Liver (tissue), 9 donors: Measurements from ENCODE around the gene DHX40. TPM values are rescaled to one million over a fixed set of nuclear protein-coding genes. Genes with fewer than 3 reads are reported as not detected.

Experiments
- DNase-seq: peaks from one replicate; pipeline ENCODE4 v3.0.0-alpha.2; 2017; ENCODE audit warnings: low spot score
- H3K27ac ChIP-seq, 2 donors: one replicate each; pipeline ENCODE4 v1.7.0; 2013; ENCODE audit warnings: inconsistent platforms in 2 of 2, low read length in 2 of 2, control low read depth in 1 of 2, low read depth in 1 of 2, mild to moderate bottlenecking in 1 of 2
- H3K27me3 ChIP-seq, 4 donors: one replicate each; pipeline versions ENCODE4 v1.6.1 to v1.7.0; 2013; ENCODE audit warnings: low read length in 3 of 4, inconsistent platforms in 1 of 4, mild to moderate bottlenecking in 1 of 4, moderate library complexity in 1 of 4; ENCODE audit not compliant: control insufficient read depth in 4 of 4, insufficient read depth in 4 of 4
- H3K36me3 ChIP-seq, 4 donors: one replicate each; pipeline versions ENCODE4 v1.6.1 to v1.7.0; 2013; ENCODE audit warnings: low read length in 3 of 4, mild to moderate bottlenecking in 3 of 4, low read depth in 1 of 4, moderate library complexity in 1 of 4; ENCODE audit not compliant: control insufficient read depth in 4 of 4, insufficient read depth in 3 of 4
- H3K4me1 ChIP-seq, 4 donors: one replicate each; pipeline versions ENCODE4 v1.6.1 to v1.7.0; 2013; ENCODE audit warnings: low read length in 3 of 4, mild to moderate bottlenecking in 3 of 4, moderate library complexity in 1 of 4; ENCODE audit not compliant: control insufficient read depth in 4 of 4, insufficient read depth in 4 of 4
- H3K4me3 ChIP-seq, 3 donors: one replicate each; pipeline versions ENCODE4 v1.6.1 to v1.7.0; 2013; ENCODE audit warnings: low read length in 3 of 3, control low read depth in 1 of 3, low read depth in 1 of 3, mild to moderate bottlenecking in 1 of 3
- H3K9ac ChIP-seq, 2 donors: one replicate each; pipeline ENCODE4 v1.7.0; 2013; ENCODE audit warnings: low read length in 2 of 2, mild to moderate bottlenecking in 2 of 2, moderate library complexity in 2 of 2, control low read depth in 1 of 2, low read depth in 1 of 2
- H3K9me3 ChIP-seq, 4 donors: one replicate each; pipeline versions ENCODE4 v1.6.1 to v1.7.0; 2013; ENCODE audit warnings: low read length in 3 of 4; ENCODE audit not compliant: control insufficient read depth in 4 of 4
- ATF3 ChIP-seq: IDR thresholded peaks from 2 replicates; pipeline ENCODE4 v1.6.1; 2016; ENCODE audit warnings: antibody characterized with exemption
- EGR1 ChIP-seq, 2 donors: IDR thresholded peaks; 2 replicates each; pipeline ENCODE4 v1.6.1; 2016 to 2018; ENCODE audit warnings: antibody characterized with exemption in 2 of 2, low read depth in 2 of 2
- FOXA1 ChIP-seq: IDR thresholded peaks from 2 replicates; pipeline ENCODE4 v1.6.1; 2016; ENCODE audit warnings: antibody characterized with exemption
- FOXA2 ChIP-seq: IDR thresholded peaks from 2 replicates; pipeline ENCODE4 v1.6.1; 2016; ENCODE audit warnings: antibody characterized with exemption
- GABPA ChIP-seq, 2 donors: IDR thresholded peaks in 1 of 2; conservative IDR thresholded peaks in 1 of 2; 2 replicates each; pipeline ENCODE4 v1.6.1; 2016; ENCODE audit warnings: antibody characterized with exemption in 2 of 2, mild to moderate bottlenecking in 1 of 2, moderate library complexity in 1 of 2
- HNF4A ChIP-seq, 2 donors: conservative IDR thresholded peaks; 2 replicates each; pipeline ENCODE4 v1.6.1; 2016; ENCODE audit warnings: antibody characterized with exemption in 2 of 2, mild to moderate bottlenecking in 2 of 2
- HNF4G ChIP-seq: IDR thresholded peaks from 2 replicates; pipeline ENCODE4 v1.6.1; 2016; ENCODE audit warnings: antibody characterized with exemption
- JUND ChIP-seq, 2 donors: IDR thresholded peaks; 2 replicates each; pipeline ENCODE4 v1.6.1; 2016; ENCODE audit warnings: antibody characterized with exemption in 2 of 2
- MAX ChIP-seq: IDR thresholded peaks from 2 replicates; pipeline ENCODE4 v1.6.1; 2016; ENCODE audit warnings: antibody characterized with exemption
- NR2F2 ChIP-seq: IDR thresholded peaks from 2 replicates; pipeline ENCODE4 v1.6.1; 2016; ENCODE audit warnings: antibody characterized with exemption
- RAD21 ChIP-seq, 2 donors: IDR thresholded peaks; 2 replicates each; pipeline ENCODE4 v1.6.1; 2016; ENCODE audit warnings: antibody characterized with exemption in 2 of 2, mild to moderate bottlenecking in 2 of 2
- REST ChIP-seq: IDR thresholded peaks from 2 replicates; pipeline ENCODE4 v1.6.1; 2016; ENCODE audit warnings: antibody characterized with exemption, mild to moderate bottlenecking
- RXRA ChIP-seq, 2 donors: IDR thresholded peaks; 2 replicates each; pipeline ENCODE4 v1.6.1; 2017 to 2018; ENCODE audit warnings: antibody characterized with exemption in 2 of 2, mild to moderate bottlenecking in 1 of 2
- SP1 ChIP-seq: IDR thresholded peaks from 2 replicates; pipeline ENCODE4 v1.6.1; 2018; ENCODE audit warnings: antibody characterized with exemption, mild to moderate bottlenecking
- TAF1 ChIP-seq: conservative IDR thresholded peaks from 2 replicates; pipeline ENCODE4 v1.6.1; 2016; ENCODE audit warnings: antibody characterized with exemption, mild to moderate bottlenecking
- YY1 ChIP-seq: IDR thresholded peaks from 2 replicates; pipeline ENCODE4 v1.6.1; 2016; ENCODE audit warnings: antibody characterized with exemption, mild to moderate bottlenecking
- WGBS: extraction: QIAGEN DNeasy Blood & Tissue Kit; methylation state at CpG from one replicate; pipeline ENCODE4 v1.1.7; 2013; 5-methylcytosine and 5-hydroxymethylcytosine counted together
- polyA plus RNA-seq, 2 donors: library from polyadenylated mRNA; stranded (reverse) in 1 of 2; unstranded in 1 of 2; fragments of 200-250 nt in 1 of 2; fragments of >200 nt in 1 of 2; fragmentation: Nextera tagmentation in 1 of 2; extraction: Ambion mirVana in 1 of 2; gene quantifications; one replicate each; pipeline versions ENCODE4 v1.2.1 to v1.2.3, GENCODE V29; 2013 to 2015
- total RNA-seq, 2 donors: library from RNA; depleted of rRNA; stranded (reverse); fragments of >200 nt; gene quantifications; one replicate each; pipeline ENCODE4 v1.2.3, GENCODE V29; 2014
- TF ChIP-seq, protein P1 (sequence below): IDR thresholded peaks from 2 replicates; pipeline ENCODE4 v1.6.1; 2016; ENCODE audit warnings: antibody characterized with exemption
- donor health status: healthy.
- donor health status: healthy.
- donor health status: healthy.
- donor health status: healthy.
- donor health status: healthy.

The DHX40 gene
- total and polyA plus RNA-seq, 4 donors = 3.8 to 20.7 (median 11.2) TPM

GRCh38 chr17:59538195-59538909, 27.1 kb upstream of the DHX40 start:
- TF ChIP-seq HNF4A (conservative IDR thresholded peaks at IDR 0.05) (no peak), JUND (IDR thresholded peaks at IDR 0.05) (no peak)
- Histone ChIP-seq H3K27ac (no peak overlapping the region), H3K27me3 (no peaks in the 10 kb centered on the region), H3K4me3 (no peak overlapping the region), H3K9me3 (no peaks in the 10 kb centered on the region), H3K9ac (no peak overlapping the region), H3K36me3 (no peaks in the 10 kb centered on the region), H3K4me1 (no peaks in the 10 kb centered on the region)
- no peak for DNase-seq

GRCh38 chr17:59542960-59543635, 22.3 kb upstream of the DHX40 start:
- Histone ChIP-seq H3K4me1 (no peaks in the 10 kb centered on the region), H3K9me3 (no peaks in the 10 kb centered on the region), H3K4me3 (no peak overlapping the region), H3K9ac (no peak overlapping the region), H3K27me3 (no peaks in the 10 kb centered on the region), H3K36me3 (no peaks in the 10 kb centered on the region), H3K27ac (no peak overlapping the region)
- no peak for TF ChIP-seq REST
- no peak for TF ChIP-seq NR2F2
- TF ChIP-seq EGR1 (IDR thresholded peaks at IDR 0.05; ENCODE audit: low read depth in 2 of 2) = no peak
- no peak for TF ChIP-seq HNF4A (conservative IDR thresholded peaks at IDR 0.05)
- no peak for TF ChIP-seq RXRA (IDR thresholded peaks at IDR 0.05)
- no peak for TF ChIP-seq RAD21 (IDR thresholded peaks at IDR 0.05)
- TF ChIP-seq HNF4G = no peak
- DNase-seq = no peak
- WGBS = 83% methylated on average over 8 of the region's 8 CpGs

DNA sequence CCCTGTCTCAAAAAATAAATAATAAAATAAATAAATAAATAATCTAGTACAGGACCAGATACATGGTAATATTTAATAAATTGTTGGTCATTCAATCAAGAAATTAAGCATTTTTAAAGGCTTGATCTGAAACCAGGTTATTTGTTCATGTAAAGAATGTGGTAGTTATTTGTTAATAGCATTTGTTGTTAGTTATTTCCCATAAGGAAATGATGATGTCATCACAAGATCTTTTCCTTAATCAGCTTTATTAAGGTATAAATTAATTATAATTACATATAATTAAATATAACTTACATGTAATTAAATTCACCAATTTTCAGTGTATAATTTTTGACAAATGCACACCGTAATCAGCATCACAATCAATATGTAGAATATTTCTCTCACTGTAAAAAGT, 19.5 kb upstream of the DHX40 start:
- WGBS = 99% methylated on average over 1 of the region's 1 CpG
- no peak for TF ChIP-seq REST
- TF ChIP-seq FOXA1 = no peak
- TF ChIP-seq NR2F2 = no peak
- no peak for TF ChIP-seq HNF4A (conservative IDR thresholded peaks at IDR 0.05)
- no peak for TF ChIP-seq FOXA2
- TF ChIP-seq, protein P1, sequence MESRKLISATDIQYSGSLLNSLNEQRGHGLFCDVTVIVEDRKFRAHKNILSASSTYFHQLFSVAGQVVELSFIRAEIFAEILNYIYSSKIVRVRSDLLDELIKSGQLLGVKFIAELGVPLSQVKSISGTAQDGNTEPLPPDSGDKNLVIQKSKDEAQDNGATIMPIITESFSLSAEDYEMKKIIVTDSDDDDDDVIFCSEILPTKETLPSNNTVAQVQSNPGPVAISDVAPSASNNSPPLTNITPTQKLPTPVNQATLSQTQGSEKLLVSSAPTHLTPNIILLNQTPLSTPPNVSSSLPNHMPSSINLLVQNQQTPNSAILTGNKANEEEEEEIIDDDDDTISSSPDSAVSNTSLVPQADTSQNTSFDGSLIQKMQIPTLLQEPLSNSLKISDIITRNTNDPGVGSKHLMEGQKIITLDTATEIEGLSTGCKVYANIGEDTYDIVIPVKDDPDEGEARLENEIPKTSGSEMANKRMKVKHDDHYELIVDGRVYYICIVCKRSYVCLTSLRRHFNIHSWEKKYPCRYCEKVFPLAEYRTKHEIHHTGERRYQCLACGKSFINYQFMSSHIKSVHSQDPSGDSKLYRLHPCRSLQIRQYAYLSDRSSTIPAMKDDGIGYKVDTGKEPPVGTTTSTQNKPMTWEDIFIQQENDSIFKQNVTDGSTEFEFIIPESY = no peak
- TF ChIP-seq TAF1 = no peak
- TF ChIP-seq RXRA (IDR thresholded peaks at IDR 0.05) = no peak
- TF ChIP-seq HNF4G = no peak
- TF ChIP-seq EGR1 (IDR thresholded peaks at IDR 0.05; ENCODE audit: low read depth in 2 of 2) = no peak
- no peak for TF ChIP-seq SP1
- no peak for TF ChIP-seq MAX
- no peak for TF ChIP-seq RAD21 (IDR thresholded peaks at IDR 0.05)
- no peak for TF ChIP-seq YY1
- TF ChIP-seq GABPA (IDR thresholded peaks at IDR 0.05 in 1 of 2, conservative IDR thresholded peaks at IDR 0.05 in 1 of 2) = no peak
- TF ChIP-seq ATF3 = no peak

More for the DNA sequence above, 19.5 kb upstream of the DHX40 start:
- no peak overlapping the region for H3K27ac ChIP-seq
- no peak overlapping the region for H3K4me3 ChIP-seq
- no peak for DNase-seq
- H3K4me1 ChIP-seq = no peaks in the 10 kb centered on the region
- H3K9me3 ChIP-seq = no peaks in the 10 kb centered on the region
- no peaks in the 10 kb centered on the region for H3K27me3 ChIP-seq
- no peaks in the 10 kb centered on the region for H3K36me3 ChIP-seq
- no peak overlapping the region for H3K9ac ChIP-seq
